AG09309 (cell line): ENCODE measurements around the gene AQP4.

Source experiments
- DNase-seq: peaks from one replicate; pipeline ENCODE4 v3.0.0-alpha.2; 2010; ENCODE audit warnings: low read depth
- H3K4me3 ChIP-seq: 2 replicates; pipeline ENCODE4 v1.5.1; 2011; ENCODE audit warnings: mild to moderate bottlenecking, low read depth, low read length, moderate library complexity; ENCODE audit not compliant: control insufficient read depth
- CTCF ChIP-seq: IDR thresholded peaks from 2 replicates; pipeline ENCODE4 v1.5.1; 2011; ENCODE audit warnings: mild to moderate bottlenecking, low read depth, low read length, inconsistent platforms; ENCODE audit not compliant: insufficient read depth, control insufficient read depth; ENCODE audit errors: missing control alignments

AQP4 gene

GRCh38 chr18:26854292-26854881 is 11.1 kb downstream of the AQP4 start:
- no peak for TF ChIP-seq CTCF
- DNase-seq, result no peak
- H3K4me3 ChIP-seq, result no peak overlapping the region

- H3K4me3 ChIP-seq, result no peak overlapping the region
- TF ChIP-seq CTCF, result no peak
- no peak for DNase-seq
Measured at GRCh38 chr18:26853401-26853800, 12.1 kb downstream of the AQP4 start.

GRCh38 chr18:26843760-26844159 is 21.7 kb downstream of the AQP4 start:
- no peak for DNase-seq
- TF ChIP-seq CTCF, result no peak
- no peak overlapping the region for H3K4me3 ChIP-seq

- TF ChIP-seq CTCF, result no peak
- DNase-seq, result no peak
- no peak overlapping the region for H3K4me3 ChIP-seq
Measured at GRCh38 chr18:26840965-26841364, 24.5 kb downstream of the AQP4 start.

GRCh38 chr18:26839609-26840008 is 25.9 kb downstream of the AQP4 start:
- H3K4me3 ChIP-seq, result no peak overlapping the region
- DNase-seq, result no peak
- TF ChIP-seq CTCF, result no peak

- DNase-seq, result no peak
- no peak overlapping the region for H3K4me3 ChIP-seq
- TF ChIP-seq CTCF, result no peak
Measured at GRCh38 chr18:26832302-26832701, 33.2 kb downstream of the AQP4 start.

GRCh38 chr18:26827581-26827980 is 37.9 kb downstream of the AQP4 start:
- TF ChIP-seq CTCF, result no peak
- DNase-seq, result no peak

More at GRCh38 chr18:26827581-26827980, 37.9 kb downstream of the AQP4 start:
- H3K4me3 ChIP-seq, result no peak overlapping the region
